Measurements from ENCODE around the gene CLRN3.

DNA sequence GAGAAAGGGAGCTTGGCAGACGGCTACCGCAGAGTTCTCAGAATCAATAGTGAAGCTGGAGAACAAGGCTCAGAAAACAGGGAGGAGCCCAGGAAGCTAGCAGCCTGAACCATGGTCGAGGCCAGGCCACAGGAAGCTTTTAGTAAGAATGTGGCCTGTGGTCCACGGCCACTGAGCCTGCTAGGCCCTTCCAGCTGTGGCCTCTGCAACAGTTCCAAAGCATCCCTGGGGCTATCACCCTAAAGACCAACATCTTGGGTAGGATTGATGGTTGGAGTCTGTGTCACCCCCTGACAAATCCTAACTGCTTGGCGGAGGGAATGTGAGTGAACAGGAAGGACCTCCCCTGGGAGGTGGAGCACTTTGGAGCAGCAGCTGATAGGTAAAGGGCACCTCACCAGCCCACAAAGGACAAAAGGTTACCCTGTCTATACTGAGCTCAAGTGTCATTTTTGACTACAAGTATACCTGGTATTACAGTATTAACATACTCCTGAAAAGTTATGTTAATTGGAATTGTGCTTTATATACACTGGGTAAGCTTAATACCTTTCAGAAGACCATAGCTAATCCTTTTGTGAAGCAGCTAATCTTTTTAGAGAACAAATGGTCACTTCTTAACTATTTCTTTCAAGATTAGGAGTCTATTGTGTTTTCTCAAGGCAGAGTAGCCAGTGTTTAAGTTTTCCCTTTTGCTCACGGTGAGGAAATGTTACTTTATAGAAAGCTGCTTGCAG is 32.9 kb upstream of the CLRN3 start:
- TF ChIP-seq CTCF (IDR thresholded peaks at IDR 0.05) (no peak), POLR2AphosphoS5 (IDR thresholded peaks at IDR 0.05) (no peak), POLR2A (IDR thresholded peaks at IDR 0.05) (no peak)
